Caco-2 (cell line): ENCODE data around the gene AKAP6. TPM values are rescaled to one million over a fixed set of nuclear protein-coding genes. Genes with fewer than 3 reads are reported as not detected.

Experiments
- BruUV-seq: library from RNA; stranded (reverse); fragments of 400-500 nt; replicated peaks from 2 replicates; lab custom pipeline; 2021; lab: Mats Ljungman, UMichigan
- CTCF ChIA-PET: fragments of 300-600 bp; sonication (Branson Sonifier 250); formaldehyde crosslinking; loops from one replicate; lab custom pipeline; 2022; ENCODE audit warnings: antibody characterized with exemption; lab: Charles Lee
- POLR2A ChIA-PET: fragments of 300-600 bp; sonication (Branson Sonifier 250); formaldehyde crosslinking; loops from one replicate; lab custom pipeline; 2022; ENCODE audit warnings: antibody characterized with exemption; lab: Charles Lee
- DNase-seq, 2 experiments: peaks; one replicate each; pipeline versions ENCODE4 v3.0.0 to v3.0.0-alpha.2; 2020 to 2022
- H3K27me3 ChIP-seq: replicated peaks from 2 replicates; pipeline ENCODE4 v1.6.0; 2011; ENCODE audit warnings: low read length; ENCODE audit not compliant: control insufficient read depth, insufficient read depth
- H3K36me3 ChIP-seq: 2 replicates; pipeline ENCODE4 v1.5.1; 2011; ENCODE audit warnings: low read length; ENCODE audit not compliant: control insufficient read depth, insufficient read depth
- H3K4me1 ChIP-seq: fragments of 250-450 bp; sonication (Bioruptor Pico); 2 replicates; pipeline ENCODE4 v1.5.1; 2020; ENCODE audit warnings: mild to moderate bottlenecking
- H3K4me3 ChIP-seq: 2 replicates; pipeline ENCODE4 v1.5.1; 2011; ENCODE audit warnings: low read depth, mild to moderate bottlenecking, control low read depth, low read length
- H3K9me3 ChIP-seq: fragments of 250-450 bp; sonication (Bioruptor Pico); 2 replicates; pipeline ENCODE4 v1.5.1; 2020; ENCODE audit warnings: mild to moderate bottlenecking, moderate library complexity
- H3K27ac Mint-ChIP-seq: one replicate; pipeline ENCODE4 v1.8.0; 2022; ENCODE audit warnings: mixed read lengths; ENCODE audit not compliant: unreplicated experiment
- H3K27me3 Mint-ChIP-seq: one replicate; pipeline ENCODE4 v1.8.0; 2022; ENCODE audit warnings: mixed read lengths; ENCODE audit not compliant: insufficient read depth, unreplicated experiment
- H3K36me3 Mint-ChIP-seq: one replicate; pipeline ENCODE4 v1.8.0; 2022; ENCODE audit warnings: mild to moderate bottlenecking, mixed read lengths; ENCODE audit not compliant: insufficient read depth, unreplicated experiment
- H3K4me1 Mint-ChIP-seq: one replicate; pipeline ENCODE4 v1.8.0; 2022; ENCODE audit warnings: low read depth, mixed read lengths; ENCODE audit not compliant: unreplicated experiment
- H3K4me3 Mint-ChIP-seq: one replicate; pipeline ENCODE4 v1.8.0; 2022; ENCODE audit warnings: mild to moderate bottlenecking, moderate library complexity, mixed read lengths; ENCODE audit not compliant: unreplicated experiment
- H3K9me3 Mint-ChIP-seq: one replicate; pipeline ENCODE4 v1.8.0; 2022; ENCODE audit warnings: mixed read lengths; ENCODE audit not compliant: unreplicated experiment
- CTCF ChIP-seq, 2 experiments: fragments of 200-600 bp in 1 of 2; IDR thresholded peaks; 1 replicate in 1 of 2; 2 replicates in 1 of 2; pipeline versions ENCODE4 v1.5.1 to v1.8.0; 2011 to 2022; ENCODE audit warnings: antibody characterized with exemption in 1 of 2, control low read depth in 1 of 2, inconsistent platforms in 1 of 2, low read depth in 1 of 2, low read length in 1 of 2, mild to moderate bottlenecking in 1 of 2, moderate library complexity in 1 of 2; ENCODE audit not compliant: insufficient read depth in 1 of 2, severe bottlenecking in 1 of 2, unreplicated experiment in 1 of 2
- intact Hi-C: fragments of 100-400 bp; cut with micrococcal nuclease; formaldehyde crosslinking; loops from one replicate; pipeline ENCODE4 v1.10.0; 2022; ENCODE audit not compliant: unreplicated experiment
- total RNA-seq: library from RNA; stranded (reverse); gene quantifications from 2 replicates; pipeline ENCODE4 v1.2.3, GENCODE V29; 2022

AKAP6 gene
- total RNA-seq, 1 experiment from 2014 or later: 3.0 TPM

- no peaks in the 10 kb centered on the region for H3K27me3 ChIP-seq
- H3K4me3 ChIP-seq: no peak overlapping the region
- no peaks in the 10 kb centered on the region for H3K9me3 Mint-ChIP-seq
- H3K4me3 Mint-ChIP-seq: no peak overlapping the region
- no peak for DNase-seq
- ChIA-PET POLR2A (no interaction called here), CTCF (no interaction called here)
- TF ChIP-seq CTCF (IDR thresholded peaks at IDR 0.05; ENCODE audit: insufficient read depth in 1 of 2, low read depth in 1 of 2, low read length in 1 of 2, severe bottlenecking in 1 of 2, unreplicated experiment in 1 of 2): no peak
- no peak overlapping the region for H3K27ac Mint-ChIP-seq
- intact Hi-C loops: no loop called here
- H3K4me1 Mint-ChIP-seq: no peaks in the 10 kb centered on the region
- H3K27me3 Mint-ChIP-seq: peaks cover 7% of the 10 kb centered on the region
- H3K36me3 ChIP-seq: no peaks in the 10 kb centered on the region
- no peaks in the 10 kb centered on the region for H3K4me1 ChIP-seq
- no peaks in the 10 kb centered on the region for H3K9me3 ChIP-seq
- no TSS peak for BruUV-seq
- H3K36me3 Mint-ChIP-seq: no peaks in the 10 kb centered on the region
Observed at GRCh38 chr14:32675433-32675832, 346.3 kb downstream of the AKAP6 start.

GRCh38 chr14:32677129-32677780, 348.2 kb downstream of the AKAP6 start:
- H3K36me3 Mint-ChIP-seq: no peaks in the 10 kb centered on the region
- H3K9me3 Mint-ChIP-seq: no peaks in the 10 kb centered on the region
- BruUV-seq: no TSS peak
- Histone ChIP-seq H3K4me1 (no peaks in the 10 kb centered on the region), H3K9me3 (no peaks in the 10 kb centered on the region), H3K27me3 (no peaks in the 10 kb centered on the region), H3K36me3 (no peaks in the 10 kb centered on the region), H3K4me3 (no peak overlapping the region)
- no peak for TF ChIP-seq CTCF (IDR thresholded peaks at IDR 0.05; ENCODE audit: insufficient read depth in 1 of 2, low read depth in 1 of 2, low read length in 1 of 2, severe bottlenecking in 1 of 2, unreplicated experiment in 1 of 2)
- H3K4me1 Mint-ChIP-seq: no peaks in the 10 kb centered on the region
- no peak overlapping the region for H3K4me3 Mint-ChIP-seq
- CTCF ChIA-PET: no interaction called here
- POLR2A ChIA-PET: no interaction called here
- no peak for DNase-seq
- no peak overlapping the region for H3K27ac Mint-ChIP-seq
- peaks cover 7% of the 10 kb centered on the region for H3K27me3 Mint-ChIP-seq
- intact Hi-C loops: no loop called here

- Histone ChIP-seq H3K4me3 (no peak overlapping the region), H3K36me3 (no peaks in the 10 kb centered on the region), H3K27me3 (no peaks in the 10 kb centered on the region), H3K4me1 (no peaks in the 10 kb centered on the region), H3K9me3 (no peaks in the 10 kb centered on the region)
- ChIA-PET POLR2A (no interaction called here), CTCF (no interaction called here)
- BruUV-seq: no TSS peak
- no peak for TF ChIP-seq CTCF (IDR thresholded peaks at IDR 0.05; ENCODE audit: insufficient read depth in 1 of 2, low read depth in 1 of 2, low read length in 1 of 2, severe bottlenecking in 1 of 2, unreplicated experiment in 1 of 2)
- no peak overlapping the region for H3K27ac Mint-ChIP-seq
- H3K27me3 Mint-ChIP-seq: peaks cover 9% of the 10 kb centered on the region
- no peak overlapping the region for H3K4me3 Mint-ChIP-seq
- no peaks in the 10 kb centered on the region for H3K36me3 Mint-ChIP-seq
- no peaks in the 10 kb centered on the region for H3K9me3 Mint-ChIP-seq
- intact Hi-C loops: no loop called here
- H3K4me1 Mint-ChIP-seq: no peaks in the 10 kb centered on the region
- DNase-seq: no peak
Observed at GRCh38 chr14:32678088-32678487, 349.0 kb downstream of the AKAP6 start.
